ENCODE results near the gene SS18L1. TPM values are rescaled to one million over a fixed set of nuclear protein-coding genes. Genes with fewer than 3 reads are reported as not detected.

SS18L1 gene
- total and polyA plus RNA-seq, 2 experiments from 2014 or later, result 6.5 to 32.6 TPM

DNA sequence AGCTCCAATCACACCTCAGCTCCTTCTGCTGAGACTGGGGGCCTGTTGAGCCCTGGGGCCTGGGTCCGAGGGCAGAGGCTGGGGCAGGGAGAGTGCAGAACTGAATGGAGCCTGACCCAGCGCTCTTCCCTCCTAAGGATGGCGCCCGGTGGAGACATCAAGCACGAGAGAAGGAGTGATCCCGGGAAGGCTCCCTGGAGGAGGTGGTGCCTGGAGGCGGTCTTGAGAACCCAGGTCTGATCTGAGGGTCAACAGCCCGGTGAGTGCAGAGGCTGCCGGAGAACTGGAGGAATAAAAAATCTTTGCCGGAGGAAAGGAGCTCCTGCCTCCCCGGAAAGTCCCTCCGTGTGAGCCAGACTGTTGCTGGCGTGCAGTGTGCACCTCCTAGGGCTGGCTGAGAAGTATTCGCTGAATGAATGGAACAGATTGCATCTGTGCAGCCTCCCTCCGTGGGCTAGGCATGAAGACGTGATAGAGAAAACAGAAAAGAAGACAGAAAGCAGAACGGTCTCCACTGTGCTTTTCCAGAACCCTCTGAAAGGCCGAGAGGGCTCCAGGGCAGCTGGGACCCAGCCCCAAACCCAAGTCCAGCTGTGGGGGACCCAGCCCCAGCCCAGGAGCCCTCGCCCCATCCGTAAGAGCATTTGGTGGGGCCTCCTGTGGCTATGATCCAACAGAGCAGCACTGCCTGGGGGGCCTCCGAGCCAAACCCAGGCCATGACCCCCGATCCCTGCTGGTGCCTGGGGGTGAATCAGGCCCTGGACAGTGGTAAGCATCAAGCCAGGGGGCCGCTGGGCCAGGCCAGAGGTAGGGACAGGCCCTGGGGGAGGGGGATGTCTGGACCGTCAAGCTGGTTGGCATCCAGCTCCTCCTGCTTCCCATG is 83.4 kb downstream of the SS18L1 start:
- no peak overlapping the region for H3K4me3 ChIP-seq
- H3F3A ChIP-seq (replicated peaks; ENCODE audit: low read depth), result no peaks in the 10 kb centered on the region
- no peak overlapping the region for H3K27ac ChIP-seq (ENCODE audit: low read depth)
- H3K4me2 ChIP-seq, result no peak overlapping the region
- no peak for ATAC-seq
- no peaks in the 10 kb centered on the region for H3K9me2 ChIP-seq (ENCODE audit: insufficient read depth)
- H3K36me3 Mint-ChIP-seq (ENCODE audit: low read depth), result no peaks in the 10 kb centered on the region; the same call in 2 of the 3 replicates
- peaks cover 11% of the 10 kb centered on the region for H3K4me1 Mint-ChIP-seq
- H3K4me3 Mint-ChIP-seq, result no peak overlapping the region; the same call in 2 of the 3 replicates
- H3K79me2 ChIP-seq (replicated peaks; ENCODE audit: insufficient read depth), result no peaks in the 10 kb centered on the region
- no peak for DNase-seq (ENCODE audit: low spot score)
- H3K27me3 ChIP-seq (ENCODE audit: insufficient read depth), result peaks cover 4% of the 10 kb centered on the region; the same call in 1 of the 2 replicates
- peak overlapping the region; percentile 43; the same call in 1 of the 2 replicates for H3K27ac Mint-ChIP-seq
- TF ChIP-seq EZH2 (IDR thresholded peaks at IDR 0.05; ENCODE audit: low read depth, unreplicated experiment) (no peak), EZH2phosphoT487 (IDR thresholded peaks at IDR 0.05; ENCODE audit: unreplicated experiment) (no peak), JUNB (IDR thresholded peaks at IDR 0.05; ENCODE audit: unreplicated experiment) (no peak), STAT1 (IDR thresholded peaks at IDR 0.05; ENCODE audit: unreplicated experiment) (no peak), POLR2AphosphoS5 (IDR thresholded peaks at IDR 0.05; ENCODE audit: low read depth) (no peak), CREB1 (CRISPR knock-in tag; IDR thresholded peaks at IDR 0.05; ENCODE audit: low read depth) (no peak), ZNF114 (CRISPR knock-in tag; IDR thresholded peaks at IDR 0.05) (no peak), NANOG (IDR thresholded peaks at IDR 0.05; ENCODE audit: borderline replicate concordance) (no peak), ZNF331 (CRISPR knock-in tag; IDR thresholded peaks at IDR 0.05; ENCODE audit: low read depth) (no peak)
- TF ChIP-seq, protein P1, sequence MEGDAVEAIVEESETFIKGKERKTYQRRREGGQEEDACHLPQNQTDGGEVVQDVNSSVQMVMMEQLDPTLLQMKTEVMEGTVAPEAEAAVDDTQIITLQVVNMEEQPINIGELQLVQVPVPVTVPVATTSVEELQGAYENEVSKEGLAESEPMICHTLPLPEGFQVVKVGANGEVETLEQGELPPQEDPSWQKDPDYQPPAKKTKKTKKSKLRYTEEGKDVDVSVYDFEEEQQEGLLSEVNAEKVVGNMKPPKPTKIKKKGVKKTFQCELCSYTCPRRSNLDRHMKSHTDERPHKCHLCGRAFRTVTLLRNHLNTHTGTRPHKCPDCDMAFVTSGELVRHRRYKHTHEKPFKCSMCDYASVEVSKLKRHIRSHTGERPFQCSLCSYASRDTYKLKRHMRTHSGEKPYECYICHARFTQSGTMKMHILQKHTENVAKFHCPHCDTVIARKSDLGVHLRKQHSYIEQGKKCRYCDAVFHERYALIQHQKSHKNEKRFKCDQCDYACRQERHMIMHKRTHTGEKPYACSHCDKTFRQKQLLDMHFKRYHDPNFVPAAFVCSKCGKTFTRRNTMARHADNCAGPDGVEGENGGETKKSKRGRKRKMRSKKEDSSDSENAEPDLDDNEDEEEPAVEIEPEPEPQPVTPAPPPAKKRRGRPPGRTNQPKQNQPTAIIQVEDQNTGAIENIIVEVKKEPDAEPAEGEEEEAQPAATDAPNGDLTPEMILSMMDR (conservative IDR thresholded peaks at IDR 0.05; ENCODE audit: low read depth in 2 of 2), result no peak
- TF ChIP-seq, protein P2, sequence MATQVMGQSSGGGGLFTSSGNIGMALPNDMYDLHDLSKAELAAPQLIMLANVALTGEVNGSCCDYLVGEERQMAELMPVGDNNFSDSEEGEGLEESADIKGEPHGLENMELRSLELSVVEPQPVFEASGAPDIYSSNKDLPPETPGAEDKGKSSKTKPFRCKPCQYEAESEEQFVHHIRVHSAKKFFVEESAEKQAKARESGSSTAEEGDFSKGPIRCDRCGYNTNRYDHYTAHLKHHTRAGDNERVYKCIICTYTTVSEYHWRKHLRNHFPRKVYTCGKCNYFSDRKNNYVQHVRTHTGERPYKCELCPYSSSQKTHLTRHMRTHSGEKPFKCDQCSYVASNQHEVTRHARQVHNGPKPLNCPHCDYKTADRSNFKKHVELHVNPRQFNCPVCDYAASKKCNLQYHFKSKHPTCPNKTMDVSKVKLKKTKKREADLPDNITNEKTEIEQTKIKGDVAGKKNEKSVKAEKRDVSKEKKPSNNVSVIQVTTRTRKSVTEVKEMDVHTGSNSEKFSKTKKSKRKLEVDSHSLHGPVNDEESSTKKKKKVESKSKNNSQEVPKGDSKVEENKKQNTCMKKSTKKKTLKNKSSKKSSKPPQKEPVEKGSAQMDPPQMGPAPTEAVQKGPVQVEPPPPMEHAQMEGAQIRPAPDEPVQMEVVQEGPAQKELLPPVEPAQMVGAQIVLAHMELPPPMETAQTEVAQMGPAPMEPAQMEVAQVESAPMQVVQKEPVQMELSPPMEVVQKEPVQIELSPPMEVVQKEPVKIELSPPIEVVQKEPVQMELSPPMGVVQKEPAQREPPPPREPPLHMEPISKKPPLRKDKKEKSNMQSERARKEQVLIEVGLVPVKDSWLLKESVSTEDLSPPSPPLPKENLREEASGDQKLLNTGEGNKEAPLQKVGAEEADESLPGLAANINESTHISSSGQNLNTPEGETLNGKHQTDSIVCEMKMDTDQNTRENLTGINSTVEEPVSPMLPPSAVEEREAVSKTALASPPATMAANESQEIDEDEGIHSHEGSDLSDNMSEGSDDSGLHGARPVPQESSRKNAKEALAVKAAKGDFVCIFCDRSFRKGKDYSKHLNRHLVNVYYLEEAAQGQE (IDR thresholded peaks at IDR 0.05; ENCODE audit: unreplicated experiment), result no peak
- TF ChIP-seq, protein P3, sequence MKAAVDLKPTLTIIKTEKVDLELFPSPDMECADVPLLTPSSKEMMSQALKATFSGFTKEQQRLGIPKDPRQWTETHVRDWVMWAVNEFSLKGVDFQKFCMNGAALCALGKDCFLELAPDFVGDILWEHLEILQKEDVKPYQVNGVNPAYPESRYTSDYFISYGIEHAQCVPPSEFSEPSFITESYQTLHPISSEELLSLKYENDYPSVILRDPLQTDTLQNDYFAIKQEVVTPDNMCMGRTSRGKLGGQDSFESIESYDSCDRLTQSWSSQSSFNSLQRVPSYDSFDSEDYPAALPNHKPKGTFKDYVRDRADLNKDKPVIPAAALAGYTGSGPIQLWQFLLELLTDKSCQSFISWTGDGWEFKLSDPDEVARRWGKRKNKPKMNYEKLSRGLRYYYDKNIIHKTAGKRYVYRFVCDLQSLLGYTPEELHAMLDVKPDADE (IDR thresholded peaks at IDR 0.05), result no peak
- TF ChIP-seq, protein P4, sequence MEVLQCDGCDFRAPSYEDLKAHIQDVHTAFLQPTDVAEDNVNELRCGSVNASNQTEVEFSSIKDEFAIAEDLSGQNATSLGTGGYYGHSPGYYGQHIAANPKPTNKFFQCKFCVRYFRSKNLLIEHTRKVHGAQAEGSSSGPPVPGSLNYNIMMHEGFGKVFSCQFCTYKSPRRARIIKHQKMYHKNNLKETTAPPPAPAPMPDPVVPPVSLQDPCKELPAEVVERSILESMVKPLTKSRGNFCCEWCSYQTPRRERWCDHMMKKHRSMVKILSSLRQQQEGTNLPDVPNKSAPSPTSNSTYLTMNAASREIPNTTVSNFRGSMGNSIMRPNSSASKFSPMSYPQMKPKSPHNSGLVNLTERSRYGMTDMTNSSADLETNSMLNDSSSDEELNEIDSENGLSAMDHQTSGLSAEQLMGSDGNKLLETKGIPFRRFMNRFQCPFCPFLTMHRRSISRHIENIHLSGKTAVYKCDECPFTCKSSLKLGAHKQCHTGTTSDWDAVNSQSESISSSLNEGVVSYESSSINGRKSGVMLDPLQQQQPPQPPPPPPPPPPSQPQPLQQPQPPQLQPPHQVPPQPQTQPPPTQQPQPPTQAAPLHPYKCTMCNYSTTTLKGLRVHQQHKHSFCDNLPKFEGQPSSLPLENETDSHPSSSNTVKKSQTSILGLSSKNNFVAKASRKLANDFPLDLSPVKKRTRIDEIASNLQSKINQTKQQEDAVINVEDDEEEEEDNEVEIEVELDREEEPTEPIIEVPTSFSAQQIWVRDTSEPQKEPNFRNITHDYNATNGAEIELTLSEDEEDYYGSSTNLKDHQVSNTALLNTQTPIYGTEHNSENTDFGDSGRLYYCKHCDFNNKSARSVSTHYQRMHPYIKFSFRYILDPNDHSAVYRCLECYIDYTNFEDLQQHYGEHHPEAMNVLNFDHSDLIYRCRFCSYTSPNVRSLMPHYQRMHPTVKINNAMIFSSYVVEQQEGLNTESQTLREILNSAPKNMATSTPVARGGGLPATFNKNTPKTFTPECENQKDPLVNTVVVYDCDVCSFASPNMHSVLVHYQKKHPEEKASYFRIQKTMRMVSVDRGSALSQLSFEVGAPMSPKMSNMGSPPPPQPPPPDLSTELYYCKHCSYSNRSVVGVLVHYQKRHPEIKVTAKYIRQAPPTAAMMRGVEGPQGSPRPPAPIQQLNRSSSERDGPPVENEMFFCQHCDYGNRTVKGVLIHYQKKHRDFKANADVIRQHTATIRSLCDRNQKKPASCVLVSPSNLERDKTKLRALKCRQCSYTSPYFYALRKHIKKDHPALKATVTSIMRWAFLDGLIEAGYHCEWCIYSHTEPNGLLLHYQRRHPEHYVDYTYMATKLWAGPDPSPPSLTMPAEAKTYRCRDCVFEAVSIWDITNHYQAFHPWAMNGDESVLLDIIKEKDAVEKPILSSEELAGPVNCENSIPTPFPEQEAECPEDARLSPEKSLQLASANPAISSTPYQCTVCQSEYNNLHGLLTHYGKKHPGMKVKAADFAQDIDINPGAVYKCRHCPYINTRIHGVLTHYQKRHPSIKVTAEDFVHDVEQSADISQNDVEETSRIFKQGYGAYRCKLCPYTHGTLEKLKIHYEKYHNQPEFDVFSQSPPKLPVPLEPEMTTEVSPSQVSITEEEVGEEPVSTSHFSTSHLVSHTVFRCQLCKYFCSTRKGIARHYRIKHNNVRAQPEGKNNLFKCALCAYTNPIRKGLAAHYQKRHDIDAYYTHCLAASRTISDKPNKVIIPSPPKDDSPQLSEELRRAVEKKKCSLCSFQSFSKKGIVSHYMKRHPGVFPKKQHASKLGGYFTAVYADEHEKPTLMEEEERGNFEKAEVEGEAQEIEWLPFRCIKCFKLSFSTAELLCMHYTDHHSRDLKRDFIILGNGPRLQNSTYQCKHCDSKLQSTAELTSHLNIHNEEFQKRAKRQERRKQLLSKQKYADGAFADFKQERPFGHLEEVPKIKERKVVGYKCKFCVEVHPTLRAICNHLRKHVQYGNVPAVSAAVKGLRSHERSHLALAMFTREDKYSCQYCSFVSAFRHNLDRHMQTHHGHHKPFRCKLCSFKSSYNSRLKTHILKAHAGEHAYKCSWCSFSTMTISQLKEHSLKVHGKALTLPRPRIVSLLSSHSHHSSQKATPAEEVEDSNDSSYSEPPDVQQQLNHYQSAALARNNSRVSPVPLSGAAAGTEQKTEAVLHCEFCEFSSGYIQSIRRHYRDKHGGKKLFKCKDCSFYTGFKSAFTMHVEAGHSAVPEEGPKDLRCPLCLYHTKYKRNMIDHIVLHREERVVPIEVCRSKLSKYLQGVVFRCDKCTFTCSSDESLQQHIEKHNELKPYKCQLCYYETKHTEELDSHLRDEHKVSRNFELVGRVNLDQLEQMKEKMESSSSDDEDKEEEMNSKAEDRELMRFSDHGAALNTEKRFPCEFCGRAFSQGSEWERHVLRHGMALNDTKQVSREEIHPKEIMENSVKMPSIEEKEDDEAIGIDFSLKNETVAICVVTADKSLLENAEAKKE (CRISPR knock-in tag; IDR thresholded peaks at IDR 0.05), result no peak
- no peaks in the 10 kb centered on the region for H3K4me1 ChIP-seq (ENCODE audit: insufficient read depth)
- no peaks in the 10 kb centered on the region for H3K36me3 ChIP-seq (ENCODE audit: insufficient read depth)
- peaks cover 3% of the 10 kb centered on the region for H3K27me3 Mint-ChIP-seq (ENCODE audit: insufficient read depth, low read depth, poor library complexity)
- no peaks in the 10 kb centered on the region for H3K9me3 Mint-ChIP-seq
- no peaks in the 10 kb centered on the region for H4K20me1 ChIP-seq (replicated peaks; ENCODE audit: insufficient read depth)
- no peak overlapping the region; the same call in 1 of the 2 replicates for H2AFZ ChIP-seq
